VCaP (cell line): ENCODE results near the gene SKA1.

Experiments used
- H3K27ac ChIP-seq: fragments of 450-650 bp; 2 replicates; pipeline ENCODE4 v1.5.1; 2017
- TF ChIP-seq, protein P1 (sequence below): fragments of 450-650 bp; conservative IDR thresholded peaks from 2 replicates; pipeline ENCODE4 v1.5.1; 2017; ENCODE audit warnings: mild to moderate bottlenecking, moderate library complexity

SKA1 gene

GRCh38 chr18:50369672-50370071, 5.2 kb upstream of the SKA1 start:
- TF ChIP-seq, protein P1, sequence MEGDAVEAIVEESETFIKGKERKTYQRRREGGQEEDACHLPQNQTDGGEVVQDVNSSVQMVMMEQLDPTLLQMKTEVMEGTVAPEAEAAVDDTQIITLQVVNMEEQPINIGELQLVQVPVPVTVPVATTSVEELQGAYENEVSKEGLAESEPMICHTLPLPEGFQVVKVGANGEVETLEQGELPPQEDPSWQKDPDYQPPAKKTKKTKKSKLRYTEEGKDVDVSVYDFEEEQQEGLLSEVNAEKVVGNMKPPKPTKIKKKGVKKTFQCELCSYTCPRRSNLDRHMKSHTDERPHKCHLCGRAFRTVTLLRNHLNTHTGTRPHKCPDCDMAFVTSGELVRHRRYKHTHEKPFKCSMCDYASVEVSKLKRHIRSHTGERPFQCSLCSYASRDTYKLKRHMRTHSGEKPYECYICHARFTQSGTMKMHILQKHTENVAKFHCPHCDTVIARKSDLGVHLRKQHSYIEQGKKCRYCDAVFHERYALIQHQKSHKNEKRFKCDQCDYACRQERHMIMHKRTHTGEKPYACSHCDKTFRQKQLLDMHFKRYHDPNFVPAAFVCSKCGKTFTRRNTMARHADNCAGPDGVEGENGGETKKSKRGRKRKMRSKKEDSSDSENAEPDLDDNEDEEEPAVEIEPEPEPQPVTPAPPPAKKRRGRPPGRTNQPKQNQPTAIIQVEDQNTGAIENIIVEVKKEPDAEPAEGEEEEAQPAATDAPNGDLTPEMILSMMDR: no peak
- no peak overlapping the region for H3K27ac ChIP-seq

DNA sequence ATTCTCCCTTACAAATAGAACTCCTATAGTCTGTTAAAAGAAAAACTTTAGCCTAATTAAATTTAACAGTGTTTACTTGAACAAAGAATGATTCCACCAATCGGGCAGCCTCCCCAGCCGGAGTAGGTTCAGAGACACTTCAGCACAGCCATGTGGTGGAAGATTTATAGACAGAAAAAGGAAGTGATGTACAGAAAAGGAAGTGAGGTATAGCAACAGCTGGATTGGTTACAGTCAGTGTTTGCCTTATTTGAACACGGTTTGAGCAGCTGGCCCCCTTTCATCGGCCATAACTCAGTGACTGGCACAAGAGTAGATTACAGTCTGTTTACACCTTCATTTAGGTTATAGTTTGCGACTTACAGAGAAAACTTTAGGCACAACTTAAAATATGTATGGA, 2.1 kb upstream of the SKA1 start:
- TF ChIP-seq, protein P1: no peak
- H3K27ac ChIP-seq: peak overlapping the region; percentile 95

- TF ChIP-seq, protein P1: no peak
- peak overlapping the region; percentile 95 for H3K27ac ChIP-seq
These were observed 1.2 kb upstream of the SKA1 start for GRCh38 chr18:50373561-50374219.

DNA sequence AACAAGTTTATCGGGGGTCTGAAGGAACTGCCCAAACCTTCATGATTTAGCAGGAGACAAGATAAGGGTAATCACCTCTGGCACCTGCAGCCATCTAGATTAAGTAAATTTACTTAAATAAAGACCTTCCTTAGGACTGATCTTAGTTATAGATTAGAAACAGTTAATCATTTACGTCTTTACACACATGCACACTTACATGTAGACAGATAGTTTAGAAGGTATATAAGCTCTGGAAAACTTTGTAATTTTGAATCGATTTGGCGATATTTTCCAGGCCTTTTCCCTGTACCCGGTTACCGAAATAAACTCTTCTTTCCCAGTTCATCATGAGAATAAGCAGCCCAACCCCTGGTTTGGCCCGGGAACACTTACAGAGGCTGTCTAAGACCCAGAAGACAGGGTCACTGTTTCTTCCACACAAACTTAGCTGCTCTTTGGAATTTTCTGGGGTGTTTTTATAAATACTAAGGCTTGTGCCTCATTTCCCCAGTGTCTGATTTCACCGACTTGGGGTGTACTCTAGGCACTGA, 560 bp upstream of the SKA1 start:
- TF ChIP-seq, protein P1: no peak

GRCh38 chr18:50377061-50377798, 2.4 kb downstream of the SKA1 start:
- H3K27ac ChIP-seq: no peak overlapping the region
- TF ChIP-seq, protein P1: no peak

More for the DNA sequence above, 560 bp upstream of the SKA1 start:
- peak overlapping the region; percentile 95 for H3K27ac ChIP-seq

GRCh38 chr18:50388988-50389387, 14.1 kb downstream of the SKA1 start:
- no peak overlapping the region for H3K27ac ChIP-seq
- TF ChIP-seq, protein P1: no peak

GRCh38 chr18:50393802-50394201, 19.0 kb downstream of the SKA1 start:
- no peak overlapping the region for H3K27ac ChIP-seq
- TF ChIP-seq, protein P1: no peak
